GM18508 (cell line): ENCODE results near the gene GLCE.
"Not testable (repeated sequence)": the region's sequence is repeated elsewhere in the genome, so short reads cannot be mapped to it uniquely, and the experiment has no call there.

Experiments used
- ATAC-seq: cut with Tn5 transposase; IDR thresholded peaks from one replicate; pipeline ENCODE4 v1.9.1; 2021; ENCODE audit warnings: moderate number of reproducible peaks; ENCODE audit not compliant: insufficient read depth, unreplicated experiment

GLCE gene

GRCh38 chr15:69244798-69245197, 84.4 kb downstream of the GLCE start:
- no peak for ATAC-seq

GRCh38 chr15:69253156-69253555, 92.7 kb downstream of the GLCE start:
- no peak for ATAC-seq

- no peak for ATAC-seq
Measured at GRCh38 chr15:69265347-69265955, 105.0 kb downstream of the GLCE start.

GRCh38 chr15:69271217-69271616, 110.8 kb downstream of the GLCE start:
- ATAC-seq: no peak

GRCh38 chr15:69272139-69272538, 111.7 kb downstream of the GLCE start:
- ATAC-seq: no peak

- ATAC-seq: no peak
Measured at GRCh38 chr15:69272891-69273290, 112.5 kb downstream of the GLCE start.

- ATAC-seq: no peak
Measured at GRCh38 chr15:69275074-69275670, 114.7 kb downstream of the GLCE start.

- ATAC-seq: no peak
Measured at GRCh38 chr15:69275933-69276560, 115.6 kb downstream of the GLCE start.

- no peak for ATAC-seq
Measured at GRCh38 chr15:69277316-69277715, 116.9 kb downstream of the GLCE start.

GRCh38 chr15:69279636-69280035, 119.2 kb downstream of the GLCE start:
- no peak for ATAC-seq

- no peak for ATAC-seq
Measured at GRCh38 chr15:69280783-69281182, 120.3 kb downstream of the GLCE start.

- no peak for ATAC-seq
Measured at GRCh38 chr15:69282104-69282743, 121.8 kb downstream of the GLCE start.

- ATAC-seq: no peak
Measured at GRCh38 chr15:69285834-69286233, 125.4 kb downstream of the GLCE start.

GRCh38 chr15:69288011-69288410, 127.6 kb downstream of the GLCE start:
- ATAC-seq: no peak

GRCh38 chr15:69288531-69289341, 128.3 kb downstream of the GLCE start:
- no peak for ATAC-seq

- no peak for ATAC-seq
Measured at GRCh38 chr15:69289342-69290146, 129.1 kb downstream of the GLCE start.

GRCh38 chr15:69290346-69291164, 130.1 kb downstream of the GLCE start:
- no peak for ATAC-seq

GRCh38 chr15:69291651-69292050, 131.2 kb downstream of the GLCE start:
- not testable (repeated sequence) for ATAC-seq

- ATAC-seq: no peak
Measured at GRCh38 chr15:69292826-69293420, 132.5 kb downstream of the GLCE start.
